GM12878 (cell line): Measurements from ENCODE around the gene UBC. TPM values are rescaled to one million over a fixed set of nuclear protein-coding genes. Genes with fewer than 3 reads are reported as not detected.

Source experiments
- BMI1 ChIP-seq: fragments of 450-650 bp; IDR thresholded peaks from 2 replicates; pipeline ENCODE4 v1.6.1; 2016; ENCODE audit warnings: mild to moderate bottlenecking, moderate library complexity, borderline replicate concordance
- CHD2 ChIP-seq: IDR thresholded peaks from 2 replicates; pipeline ENCODE4 v1.6.1; 2011; ENCODE audit warnings: low read depth, low read length, improper control_type of control experiment, borderline replicate concordance
- E2F8 ChIP-seq: fragments of 450-650 bp; IDR thresholded peaks from 2 replicates; pipeline ENCODE4 v1.6.1; 2018; ENCODE audit warnings: mild to moderate bottlenecking, low read depth, moderate library complexity; ENCODE audit not compliant: partially characterized antibody
- IRF4 ChIP-seq: IDR thresholded peaks from 2 replicates; pipeline ENCODE4 v1.6.1; 2011; ENCODE audit warnings: low read depth, low read length
- KLF5 ChIP-seq: fragments of 450-650 bp; IDR thresholded peaks from 2 replicates; pipeline ENCODE4 v1.6.1; 2014; ENCODE audit warnings: mild to moderate bottlenecking; ENCODE audit not compliant: partially characterized antibody
- MEF2B ChIP-seq: fragments of 450-650 bp; IDR thresholded peaks from 2 replicates; pipeline ENCODE4 v1.6.1; 2018; ENCODE audit warnings: mild to moderate bottlenecking, moderate library complexity; ENCODE audit not compliant: partially characterized antibody, poor library complexity, severe bottlenecking
- NFIC ChIP-seq: IDR thresholded peaks from 2 replicates; pipeline ENCODE4 v1.6.1; 2012; ENCODE audit warnings: low read depth, mild to moderate bottlenecking, inconsistent platforms, low read length, moderate library complexity
- NR2F1 ChIP-seq: fragments of 450-650 bp; conservative IDR thresholded peaks from 2 replicates; pipeline ENCODE4 v1.6.1; 2017; ENCODE audit warnings: mild to moderate bottlenecking
- PBX3 ChIP-seq: IDR thresholded peaks from 2 replicates; pipeline ENCODE4 v1.6.1; 2011; ENCODE audit warnings: mild to moderate bottlenecking, low read depth, low read length, moderate library complexity; ENCODE audit not compliant: insufficient replicate concordance
- SREBF2 ChIP-seq: IDR thresholded peaks from 2 replicates; pipeline ENCODE4 v1.6.1; 2012; ENCODE audit warnings: mild to moderate bottlenecking, low read length
- SRF ChIP-seq, 2 experiments: IDR thresholded peaks; 2 replicates each; pipeline ENCODE4 v1.6.1; 2011; ENCODE audit warnings: low read depth in 2 of 2, low read length in 2 of 2, mild to moderate bottlenecking in 1 of 2, moderate library complexity in 1 of 2
- STAT3 ChIP-seq: IDR thresholded peaks from 2 replicates; pipeline ENCODE4 v1.6.1; 2011; ENCODE audit warnings: low read depth, low read length, improper control_type of control experiment
- ZNF274 ChIP-seq: IDR thresholded peaks from one replicate; pipeline ENCODE4 v1.8.0; 2011; ENCODE audit not compliant: insufficient read length, insufficient read depth
- polyA plus RNA-seq, 11 experiments: library from polyadenylated mRNA; depleted of rRNA in 4 of 11; unstranded in 6 of 11; stranded (reverse) in 5 of 11; fragments of >200 nt; fragmentation: Nextera tagmentation in 4 of 11; fragmentation: Illumina TruSeq in 1 of 11; extraction: Ambion mirVana in 4 of 11; extraction: Trizol in 1 of 11; gene quantifications; 1 replicate in 1 of 11; 2 replicates in 10 of 11; pipeline versions ENCODE4 v1.2.1 to v1.2.3, GENCODE V29; 2011 to 2016; ENCODE audit warnings: inconsistent platforms in 2 of 11, missing spikeins in 2 of 11, low read depth in 1 of 11
- total RNA-seq, 4 experiments: library from RNA; depleted of rRNA in 3 of 4; stranded (reverse); fragments of >200 nt in 3 of 4; fragmentation: Illumina TruSeq in 1 of 4; extraction: Trizol in 1 of 4; gene quantifications; 2 replicates each; pipeline versions ENCODE4 v1.2.1 to v1.2.3, GENCODE V29; 2013 to 2021
- TF ChIP-seq, protein P1 (sequence below): fragments of 450-650 bp; IDR thresholded peaks from 2 replicates; pipeline ENCODE4 v1.6.1; 2017; ENCODE audit warnings: mild to moderate bottlenecking, moderate library complexity
- TF ChIP-seq, protein P2 (sequence below): fragments of 150-350 bp; IDR thresholded peaks from 2 replicates; pipeline ENCODE4 v1.6.1; 2016; ENCODE audit warnings: low read depth, low read length
- TF ChIP-seq, protein P3 (sequence below): IDR thresholded peaks from 2 replicates; pipeline ENCODE4 v1.6.1; 2012; ENCODE audit warnings: low read length, inconsistent platforms

UBC gene
- total and polyA plus RNA-seq, 10 of the 15 experiments (the other 5 are each of a cell fraction or from before 2014, with no cell fraction given), result 653 to 1,666 (median 874) TPM

DNA sequence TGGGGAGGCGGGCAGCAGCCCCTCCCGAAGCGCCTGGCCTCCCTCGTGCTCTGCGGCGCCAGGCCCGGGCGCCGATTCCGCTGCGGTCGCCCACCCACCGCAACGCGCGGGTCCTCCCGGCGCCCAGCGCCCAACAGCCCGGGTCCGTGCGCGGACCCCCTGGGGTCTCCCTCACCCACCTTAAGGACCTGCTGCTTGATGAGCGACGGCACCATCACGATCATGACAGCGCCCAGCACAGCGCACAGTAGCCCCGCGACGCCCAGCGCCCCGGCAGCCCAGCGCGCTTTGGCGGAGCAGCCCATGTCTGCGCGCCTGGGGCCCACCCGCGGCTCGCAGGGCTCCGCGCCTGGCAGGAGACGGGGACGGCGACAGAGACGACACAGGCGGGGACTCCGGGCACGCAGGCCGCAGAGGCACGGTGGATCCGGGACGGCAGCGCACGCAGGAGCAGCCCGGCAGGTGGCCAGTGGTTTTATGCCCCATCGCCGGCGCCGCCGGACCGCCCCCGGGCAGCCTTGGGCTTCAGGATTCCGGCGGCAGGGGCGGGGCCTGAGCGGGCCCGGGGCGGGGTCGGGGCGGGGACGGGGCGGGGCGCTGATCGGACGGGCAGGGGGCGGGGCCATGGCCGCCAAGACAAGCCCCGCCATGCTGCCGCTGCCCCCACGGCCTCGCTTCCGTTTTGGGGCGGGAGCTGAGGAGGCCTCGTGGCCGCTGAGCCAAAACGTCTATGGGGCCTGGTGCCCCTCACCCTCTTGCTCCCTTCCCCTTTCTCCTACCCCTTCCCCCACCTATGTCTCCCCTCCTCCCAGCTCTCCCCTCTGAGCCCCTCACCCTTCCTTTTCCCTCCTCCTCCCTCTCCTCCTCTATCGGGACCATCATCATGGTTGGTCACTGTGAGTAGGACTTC lies 50.8 kb downstream of the UBC start, which contains the start of gene SCARB1 (continued):
- TF ChIP-seq, protein P1, sequence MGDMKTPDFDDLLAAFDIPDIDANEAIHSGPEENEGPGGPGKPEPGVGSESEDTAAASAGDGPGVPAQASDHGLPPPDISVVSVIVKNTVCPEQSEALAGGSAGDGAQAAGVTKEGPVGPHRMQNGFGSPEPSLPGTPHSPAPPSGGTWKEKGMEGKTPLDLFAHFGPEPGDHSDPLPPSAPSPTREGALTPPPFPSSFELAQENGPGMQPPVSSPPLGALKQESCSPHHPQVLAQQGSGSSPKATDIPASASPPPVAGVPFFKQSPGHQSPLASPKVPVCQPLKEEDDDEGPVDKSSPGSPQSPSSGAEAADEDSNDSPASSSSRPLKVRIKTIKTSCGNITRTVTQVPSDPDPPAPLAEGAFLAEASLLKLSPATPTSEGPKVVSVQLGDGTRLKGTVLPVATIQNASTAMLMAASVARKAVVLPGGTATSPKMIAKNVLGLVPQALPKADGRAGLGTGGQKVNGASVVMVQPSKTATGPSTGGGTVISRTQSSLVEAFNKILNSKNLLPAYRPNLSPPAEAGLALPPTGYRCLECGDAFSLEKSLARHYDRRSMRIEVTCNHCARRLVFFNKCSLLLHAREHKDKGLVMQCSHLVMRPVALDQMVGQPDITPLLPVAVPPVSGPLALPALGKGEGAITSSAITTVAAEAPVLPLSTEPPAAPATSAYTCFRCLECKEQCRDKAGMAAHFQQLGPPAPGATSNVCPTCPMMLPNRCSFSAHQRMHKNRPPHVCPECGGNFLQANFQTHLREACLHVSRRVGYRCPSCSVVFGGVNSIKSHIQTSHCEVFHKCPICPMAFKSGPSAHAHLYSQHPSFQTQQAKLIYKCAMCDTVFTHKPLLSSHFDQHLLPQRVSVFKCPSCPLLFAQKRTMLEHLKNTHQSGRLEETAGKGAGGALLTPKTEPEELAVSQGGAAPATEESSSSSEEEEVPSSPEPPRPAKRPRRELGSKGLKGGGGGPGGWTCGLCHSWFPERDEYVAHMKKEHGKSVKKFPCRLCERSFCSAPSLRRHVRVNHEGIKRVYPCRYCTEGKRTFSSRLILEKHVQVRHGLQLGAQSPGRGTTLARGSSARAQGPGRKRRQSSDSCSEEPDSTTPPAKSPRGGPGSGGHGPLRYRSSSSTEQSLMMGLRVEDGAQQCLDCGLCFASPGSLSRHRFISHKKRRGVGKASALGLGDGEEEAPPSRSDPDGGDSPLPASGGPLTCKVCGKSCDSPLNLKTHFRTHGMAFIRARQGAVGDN, result peak; percentile 86
- TF ChIP-seq ZNF274 (no peak), E2F8 (no peak), PBX3 (no peak), STAT3 (no peak), IRF4 (no peak), CHD2 (no peak), MEF2B (no peak), KLF5 (no peak), SREBF2 (no peak), BMI1 (no peak), NR2F1 (0 out of 2 replicates have a peak, but pooled peaks have one; percentile 48), NFIC (no peak), SRF (IDR thresholded peaks at IDR 0.05; ENCODE audit: low read depth in 2 of 2, low read length in 2 of 2) (no peak)
- TF ChIP-seq, protein P2, sequence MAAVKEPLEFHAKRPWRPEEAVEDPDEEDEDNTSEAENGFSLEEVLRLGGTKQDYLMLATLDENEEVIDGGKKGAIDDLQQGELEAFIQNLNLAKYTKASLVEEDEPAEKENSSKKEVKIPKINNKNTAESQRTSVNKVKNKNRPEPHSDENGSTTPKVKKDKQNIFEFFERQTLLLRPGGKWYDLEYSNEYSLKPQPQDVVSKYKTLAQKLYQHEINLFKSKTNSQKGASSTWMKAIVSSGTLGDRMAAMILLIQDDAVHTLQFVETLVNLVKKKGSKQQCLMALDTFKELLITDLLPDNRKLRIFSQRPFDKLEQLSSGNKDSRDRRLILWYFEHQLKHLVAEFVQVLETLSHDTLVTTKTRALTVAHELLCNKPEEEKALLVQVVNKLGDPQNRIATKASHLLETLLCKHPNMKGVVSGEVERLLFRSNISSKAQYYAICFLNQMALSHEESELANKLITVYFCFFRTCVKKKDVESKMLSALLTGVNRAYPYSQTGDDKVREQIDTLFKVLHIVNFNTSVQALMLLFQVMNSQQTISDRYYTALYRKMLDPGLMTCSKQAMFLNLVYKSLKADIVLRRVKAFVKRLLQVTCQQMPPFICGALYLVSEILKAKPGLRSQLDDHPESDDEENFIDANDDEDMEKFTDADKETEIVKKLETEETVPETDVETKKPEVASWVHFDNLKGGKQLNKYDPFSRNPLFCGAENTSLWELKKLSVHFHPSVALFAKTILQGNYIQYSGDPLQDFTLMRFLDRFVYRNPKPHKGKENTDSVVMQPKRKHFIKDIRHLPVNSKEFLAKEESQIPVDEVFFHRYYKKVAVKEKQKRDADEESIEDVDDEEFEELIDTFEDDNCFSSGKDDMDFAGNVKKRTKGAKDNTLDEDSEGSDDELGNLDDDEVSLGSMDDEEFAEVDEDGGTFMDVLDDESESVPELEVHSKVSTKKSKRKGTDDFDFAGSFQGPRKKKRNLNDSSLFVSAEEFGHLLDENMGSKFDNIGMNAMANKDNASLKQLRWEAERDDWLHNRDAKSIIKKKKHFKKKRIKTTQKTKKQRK, result no peak
- TF ChIP-seq, protein P3, sequence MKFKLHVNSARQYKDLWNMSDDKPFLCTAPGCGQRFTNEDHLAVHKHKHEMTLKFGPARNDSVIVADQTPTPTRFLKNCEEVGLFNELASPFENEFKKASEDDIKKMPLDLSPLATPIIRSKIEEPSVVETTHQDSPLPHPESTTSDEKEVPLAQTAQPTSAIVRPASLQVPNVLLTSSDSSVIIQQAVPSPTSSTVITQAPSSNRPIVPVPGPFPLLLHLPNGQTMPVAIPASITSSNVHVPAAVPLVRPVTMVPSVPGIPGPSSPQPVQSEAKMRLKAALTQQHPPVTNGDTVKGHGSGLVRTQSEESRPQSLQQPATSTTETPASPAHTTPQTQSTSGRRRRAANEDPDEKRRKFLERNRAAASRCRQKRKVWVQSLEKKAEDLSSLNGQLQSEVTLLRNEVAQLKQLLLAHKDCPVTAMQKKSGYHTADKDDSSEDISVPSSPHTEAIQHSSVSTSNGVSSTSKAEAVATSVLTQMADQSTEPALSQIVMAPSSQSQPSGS, result no peak
